GM12891 (cell line): ENCODE data around the gene HSBP1L1.

Experiments
- DNase-seq: peaks from one replicate; pipeline ENCODE4 v3.0.0; 2011; ENCODE audit warnings: low spot score; ENCODE audit not compliant: insufficient read length
- FAIRE-seq: peaks from 2 replicates; lab custom pipeline; 2011; peaks lifted over from hg19 to GRCh38; lab: Jason Lieb, UNC
- PAX5 ChIP-seq: IDR thresholded peaks from 2 replicates; pipeline ENCODE4 v1.6.1; 2011; ENCODE audit warnings: low read length, moderate library complexity, mild to moderate bottlenecking; ENCODE audit not compliant: insufficient read depth, severe bottlenecking
- POLR2A ChIP-seq: IDR thresholded peaks from 2 replicates; pipeline ENCODE4 v1.6.1; 2011; ENCODE audit warnings: low read depth, low read length, control low read depth
- POLR2AphosphoS5 ChIP-seq: IDR thresholded peaks from 2 replicates; pipeline ENCODE4 v1.6.1; 2011; ENCODE audit warnings: low read depth, low read length, control low read depth
- POU2F2 ChIP-seq: IDR thresholded peaks from 2 replicates; pipeline ENCODE4 v1.6.1; 2011; ENCODE audit warnings: low read depth, mild to moderate bottlenecking, control low read depth, low read length, moderate library complexity
- SPI1 ChIP-seq: IDR thresholded peaks from 2 replicates; pipeline ENCODE4 v1.6.1; 2011; ENCODE audit warnings: low read depth, low read length, control low read depth
- TAF1 ChIP-seq: IDR thresholded peaks from 2 replicates; pipeline ENCODE4 v1.6.1; 2011; ENCODE audit warnings: low read depth, low read length, control low read depth

Gene HSBP1L1

DNA sequence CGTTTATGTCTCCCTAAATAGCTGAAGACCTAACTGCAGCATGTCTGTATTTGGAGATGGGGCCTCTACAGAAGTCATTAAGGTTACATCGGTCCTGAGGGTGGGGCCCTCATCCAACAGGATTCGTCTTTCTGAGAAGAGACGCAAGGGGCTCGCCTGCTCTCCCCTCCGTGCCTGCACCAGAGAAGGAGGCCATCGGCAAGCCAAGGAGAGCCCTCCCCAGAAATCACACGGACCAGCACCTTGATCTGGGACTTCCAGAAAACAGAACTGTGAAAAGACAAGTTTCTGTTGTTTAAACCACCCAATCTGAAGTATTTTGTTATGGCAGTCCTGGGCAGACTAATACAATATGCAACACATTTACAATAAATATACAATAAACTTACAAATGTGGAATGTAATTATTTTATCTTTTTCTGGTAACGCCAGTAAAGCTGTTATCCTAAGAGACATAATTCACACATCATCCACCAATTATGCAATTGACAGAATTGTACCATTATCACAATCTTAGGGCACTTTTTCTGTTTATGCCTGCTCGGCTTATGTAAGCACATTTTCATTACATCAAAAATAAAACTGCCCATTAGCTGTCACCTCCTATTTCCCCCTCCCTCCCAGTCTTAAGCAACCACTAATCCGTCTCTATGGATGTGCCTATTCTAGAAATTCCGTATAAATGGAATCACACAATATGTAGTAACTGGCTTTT is 6.1 kb downstream of the HSBP1L1 start:
- FAIRE-seq (no peak), DNase-seq (no peak)
- TF ChIP-seq SPI1 (no peak), PAX5 (no peak), POLR2A (no peak), TAF1 (no peak), POU2F2 (no peak), POLR2AphosphoS5 (no peak)

DNA sequence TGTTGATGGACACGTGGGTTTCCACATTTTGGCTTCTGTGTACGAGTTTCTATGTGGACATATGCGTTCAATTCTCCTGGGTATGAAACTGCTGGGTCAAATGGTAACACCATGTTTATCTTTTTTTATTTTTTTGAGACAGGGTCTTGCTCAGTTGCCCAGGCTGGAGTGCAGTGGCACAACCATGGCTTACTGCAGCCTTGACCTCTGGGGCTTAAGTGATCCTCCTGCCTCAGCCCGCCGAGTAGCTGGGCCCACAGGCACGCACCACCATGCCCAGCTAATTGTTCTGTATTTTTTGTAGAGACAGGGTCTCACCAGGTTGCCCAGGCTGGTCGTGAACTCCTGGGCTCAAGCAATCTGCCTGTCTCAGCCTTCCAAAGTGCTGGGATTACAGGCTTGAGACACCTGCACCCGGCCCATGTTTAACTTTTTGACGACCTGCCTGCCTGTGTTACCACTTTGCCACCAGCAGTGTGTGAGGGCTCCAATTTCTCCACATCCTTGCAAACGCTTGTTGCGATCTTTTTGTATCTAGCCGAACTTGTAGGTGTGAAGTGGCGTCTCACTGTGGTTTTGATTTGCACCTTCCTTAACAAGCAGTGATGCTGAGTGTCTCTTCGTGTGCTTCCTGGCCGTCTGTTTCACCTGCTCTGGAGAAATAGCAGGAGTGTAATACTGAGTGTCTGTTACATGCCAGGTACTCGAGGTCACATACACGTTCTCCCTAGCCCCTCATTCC is 6.9 kb downstream of the HSBP1L1 start:
- TF ChIP-seq POU2F2 (no peak), POLR2AphosphoS5 (no peak; the same call in 1 of the 2 replicates), POLR2A (no peak), TAF1 (no peak), PAX5 (no peak), SPI1 (no peak)
- FAIRE-seq: no peak

DNA sequence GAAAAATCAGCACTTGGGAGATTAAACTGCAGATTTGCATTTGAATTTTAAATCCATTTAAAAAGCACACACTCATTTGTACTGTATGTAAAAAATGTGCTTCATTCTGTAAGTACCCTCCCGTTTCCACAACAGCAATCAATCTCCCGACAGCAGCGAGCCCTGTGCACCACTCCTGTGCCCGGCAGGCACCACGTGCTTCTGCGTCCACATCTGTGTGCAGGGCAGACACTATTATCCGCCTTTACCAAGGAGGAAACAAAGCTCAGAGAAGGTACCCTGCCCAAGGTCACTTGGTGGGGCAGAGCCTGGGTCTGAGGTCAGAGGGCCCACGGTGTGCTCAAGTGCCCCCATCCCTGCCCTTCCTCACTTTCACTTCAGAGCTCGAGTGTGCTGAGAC is 7.5 kb downstream of the HSBP1L1 start:
- no peak for FAIRE-seq
- TF ChIP-seq SPI1 (no peak), POLR2A (no peak), POU2F2 (no peak), PAX5 (no peak), TAF1 (no peak), POLR2AphosphoS5 (no peak)
- DNase-seq: no peak

More for the DNA sequence above, 6.9 kb downstream of the HSBP1L1 start:
- DNase-seq: no peak

DNA sequence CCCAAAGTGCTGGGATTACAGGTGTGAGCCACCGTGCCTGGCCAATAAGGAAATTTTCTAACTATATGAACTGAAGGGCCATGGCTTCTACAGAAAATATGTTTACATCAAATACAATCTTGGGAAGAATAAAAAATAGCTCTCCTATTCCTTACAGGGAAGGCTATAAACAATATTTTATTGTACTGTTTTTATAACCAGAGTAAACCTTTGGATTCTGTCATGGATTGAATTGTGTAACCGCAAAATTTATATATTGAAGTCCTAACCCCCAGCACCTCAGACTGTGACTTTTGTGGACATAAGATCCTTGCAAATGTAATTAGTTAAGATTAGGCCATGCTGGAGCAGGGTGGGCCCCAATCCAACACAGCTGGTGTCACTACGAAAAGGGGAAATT is 8.3 kb downstream of the HSBP1L1 start:
- no peak for TF ChIP-seq POU2F2
- no peak for TF ChIP-seq TAF1
- TF ChIP-seq SPI1: no peak
- TF ChIP-seq POLR2A: no peak
- TF ChIP-seq POLR2AphosphoS5: no peak
- TF ChIP-seq PAX5: no peak
- FAIRE-seq (no peak), DNase-seq (no peak)

DNA sequence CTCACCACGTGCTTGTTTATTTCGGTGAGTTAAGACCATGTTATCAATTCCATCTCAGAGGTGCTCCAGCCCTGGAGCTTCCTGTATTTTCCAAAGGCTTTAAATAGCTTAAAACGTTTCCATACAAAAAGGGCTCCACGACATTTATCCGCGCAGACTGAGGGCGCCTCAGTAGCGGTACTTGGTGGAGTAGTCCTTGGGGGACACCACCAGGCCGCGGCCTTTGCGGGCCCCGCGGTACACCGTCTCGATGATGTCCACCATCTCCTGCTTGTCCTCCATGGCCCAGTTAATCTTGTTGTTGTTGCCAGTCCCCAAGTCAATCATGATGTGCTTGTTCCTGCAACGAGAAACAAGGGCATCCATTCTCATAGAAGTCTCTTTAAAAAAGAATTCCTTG is 9.1 kb downstream of the HSBP1L1 start:
- TF ChIP-seq SPI1: no peak
- no peak for TF ChIP-seq POLR2AphosphoS5
- TF ChIP-seq POLR2A: no peak
- no peak for TF ChIP-seq TAF1
- no peak for TF ChIP-seq POU2F2
- no peak for TF ChIP-seq PAX5
- DNase-seq: no peak
- no peak for FAIRE-seq

DNA sequence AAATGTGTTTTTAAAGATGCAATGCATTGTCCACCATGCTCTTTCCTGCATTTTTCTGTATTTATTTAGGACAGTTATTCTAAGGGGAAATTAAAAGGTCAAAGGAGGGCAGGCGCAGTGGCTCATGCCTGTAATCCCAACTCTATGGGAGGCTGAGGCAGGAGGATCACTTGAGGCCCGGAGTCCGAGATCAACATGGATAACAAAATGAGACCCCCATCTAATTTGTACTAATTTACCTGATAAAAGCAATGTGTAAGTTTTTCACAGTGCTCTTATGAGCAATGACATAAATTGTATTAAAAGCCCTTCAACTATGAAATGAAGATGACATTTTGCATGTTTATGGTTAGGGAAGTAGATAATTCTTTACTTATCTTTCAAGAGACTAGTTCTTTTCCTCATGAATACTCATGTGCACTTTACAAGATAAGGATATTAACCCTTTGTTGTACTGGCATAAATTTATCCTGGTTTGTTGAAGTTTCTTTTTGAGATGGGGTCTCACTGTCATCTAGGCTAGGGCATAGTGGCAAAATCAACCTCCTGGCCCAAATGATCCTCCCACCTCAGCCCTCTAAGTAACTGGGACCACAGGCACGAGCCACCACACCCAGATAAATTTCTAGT is 9.7 kb downstream of the HSBP1L1 start:
- FAIRE-seq: no peak

DNA sequence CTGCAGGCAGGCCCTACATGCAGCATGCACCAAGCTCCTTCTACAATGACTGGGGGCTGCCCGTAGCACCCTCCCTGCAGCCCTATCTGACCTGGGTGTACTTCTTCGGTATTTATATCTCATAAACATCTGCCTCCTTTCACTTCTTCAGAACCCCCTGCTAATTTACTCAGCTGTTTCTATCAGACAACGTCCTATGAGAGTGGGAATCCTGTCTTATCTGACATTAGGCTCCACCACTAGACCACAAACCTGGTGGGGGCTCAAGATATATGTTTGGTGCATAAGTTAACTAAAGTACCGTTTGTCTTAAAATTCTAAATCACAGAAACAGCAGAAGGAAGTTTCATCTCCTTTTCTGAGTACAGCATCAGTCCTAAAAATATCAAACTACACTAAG is 10.6 kb downstream of the HSBP1L1 start:
- FAIRE-seq: no peak
- DNase-seq: no peak
- no peak for TF ChIP-seq POU2F2
- TF ChIP-seq SPI1: no peak
- no peak for TF ChIP-seq POLR2AphosphoS5
- no peak for TF ChIP-seq TAF1
- TF ChIP-seq POLR2A: no peak
- no peak for TF ChIP-seq PAX5

More for the DNA sequence above, 9.7 kb downstream of the HSBP1L1 start:
- no peak for DNase-seq
- TF ChIP-seq PAX5: no peak
- no peak for TF ChIP-seq POU2F2
- TF ChIP-seq SPI1: no peak
- TF ChIP-seq POLR2A: no peak
- no peak for TF ChIP-seq TAF1
- TF ChIP-seq POLR2AphosphoS5: no peak

DNA sequence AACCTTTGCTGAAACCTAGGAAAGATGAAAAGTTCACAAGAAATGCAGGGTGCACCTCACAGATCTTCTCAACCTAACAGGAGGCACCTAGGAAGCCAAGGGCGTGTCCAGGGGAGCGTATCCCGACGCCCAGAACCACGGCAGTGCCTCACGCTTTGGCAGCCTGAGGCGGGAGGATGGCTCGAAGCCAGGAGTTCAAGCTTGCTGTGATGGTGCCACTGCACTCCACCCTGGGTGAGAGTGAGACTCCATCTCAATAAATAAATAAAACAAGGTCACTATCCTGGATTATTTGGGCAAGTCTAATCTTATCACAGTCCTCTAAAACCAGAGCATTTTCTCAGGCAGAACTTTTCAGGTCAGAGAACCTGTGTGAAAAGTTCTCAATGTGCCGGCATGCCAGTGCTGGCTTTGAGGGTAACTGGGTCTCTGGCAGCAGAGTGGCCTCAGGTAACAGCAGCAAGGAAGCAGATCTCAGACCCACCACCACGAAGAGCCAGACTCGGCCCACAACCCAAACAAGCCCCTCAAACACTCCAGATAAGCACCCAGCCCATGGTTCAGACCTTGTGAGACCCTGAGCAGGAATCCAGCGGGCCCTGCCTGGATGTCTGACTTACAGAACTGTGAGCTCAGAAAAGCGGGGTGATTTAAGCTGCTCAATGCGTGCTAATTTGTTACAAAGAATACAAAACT is 11.7 kb downstream of the HSBP1L1 start:
- DNase-seq (no peak), FAIRE-seq (no peak)
- no peak for TF ChIP-seq POLR2AphosphoS5

DNA sequence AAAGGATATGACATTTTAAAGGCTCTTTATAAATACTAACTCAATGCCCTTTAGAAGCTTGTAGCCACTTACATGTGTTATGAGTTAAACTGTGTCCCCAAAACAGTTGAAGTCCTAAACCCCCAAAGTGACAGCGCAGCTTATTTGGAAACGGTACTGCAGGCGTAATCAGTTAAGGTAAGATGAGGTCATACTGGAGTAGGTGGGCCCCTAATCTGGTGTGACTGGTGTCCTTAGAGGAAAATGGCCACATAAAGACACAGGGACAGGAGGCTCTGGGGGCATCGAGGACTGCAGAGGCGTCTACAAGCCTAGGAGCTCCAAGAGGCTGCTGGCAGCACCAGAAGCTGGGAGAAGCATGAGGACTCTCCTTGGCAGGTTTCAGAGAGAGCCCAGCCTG is 15.4 kb downstream of the HSBP1L1 start:
- FAIRE-seq: no peak
- no peak for DNase-seq
- TF ChIP-seq POLR2AphosphoS5: no peak
- TF ChIP-seq POU2F2: no peak
- TF ChIP-seq PAX5: no peak
- no peak for TF ChIP-seq POLR2A
- no peak for TF ChIP-seq TAF1
- no peak for TF ChIP-seq SPI1

DNA sequence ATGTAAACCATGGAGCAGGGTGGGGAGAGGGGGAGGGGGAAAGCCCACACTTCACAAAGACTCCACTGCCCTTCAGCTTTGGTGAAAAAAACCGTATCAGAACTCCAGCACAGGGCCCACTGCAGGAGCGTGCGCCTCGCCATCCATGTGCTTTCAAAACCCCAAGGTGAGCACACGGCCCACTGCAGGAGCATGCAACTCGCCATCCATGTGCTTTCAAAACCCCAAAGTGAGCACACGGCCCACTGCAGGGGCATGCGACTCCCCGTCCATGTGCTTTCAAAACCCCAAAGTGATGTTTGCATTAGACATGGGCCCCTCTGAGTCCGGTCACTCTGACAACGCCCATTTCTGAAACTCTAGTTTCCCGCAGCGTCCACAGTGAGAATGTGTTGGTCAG is 16.1 kb downstream of the HSBP1L1 start:
- no peak for FAIRE-seq
- TF ChIP-seq POU2F2 (no peak), SPI1 (no peak), PAX5 (no peak), POLR2A (no peak), POLR2AphosphoS5 (no peak), TAF1 (no peak)

More for the DNA sequence above, 16.1 kb downstream of the HSBP1L1 start:
- DNase-seq: no peak
